NCI-H146 (cell line): Measurements from ENCODE around the gene ATL3.
"Not testable (repeated sequence)": the region's sequence is repeated elsewhere in the genome, so short reads cannot be mapped to it uniquely, and the experiment has no call there.

Experiments used
- DNase-seq: peaks from one replicate; lab custom pipeline; 2025; lab: John Stamatoyannopoulos, UW

ATL3 gene

DNA sequence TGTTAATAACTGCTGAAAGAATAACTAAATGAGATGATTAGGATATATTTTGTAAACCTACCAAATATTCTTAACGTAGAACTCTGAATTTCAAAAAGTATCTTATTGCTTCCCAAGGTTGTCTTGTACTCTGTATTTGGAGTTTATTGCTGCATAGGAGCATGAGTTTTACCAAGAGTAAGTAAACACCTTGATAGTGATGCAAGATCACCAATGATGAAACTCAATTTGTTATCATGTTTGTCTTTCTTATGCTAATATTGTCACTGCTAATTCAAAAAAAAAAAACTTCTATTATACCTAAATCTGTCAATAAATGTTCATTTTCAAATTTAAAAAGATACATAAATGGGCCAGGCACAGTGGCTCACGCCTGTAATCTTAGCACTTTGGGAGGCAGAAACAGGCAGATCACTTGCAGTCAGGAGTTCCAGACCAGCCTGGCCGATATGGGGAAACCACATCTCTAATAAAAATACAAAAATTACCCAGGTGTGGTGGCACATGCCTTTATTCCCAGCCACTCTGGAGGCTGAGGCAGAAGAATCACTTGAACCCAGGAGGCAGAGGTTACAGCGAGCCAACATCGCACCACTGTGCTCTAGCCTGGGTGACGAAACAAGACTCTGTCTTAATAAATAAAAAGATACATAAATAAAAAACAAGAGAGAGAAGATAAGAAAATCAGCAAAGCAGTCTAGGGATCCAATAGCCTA is 84.6 kb downstream of the ATL3 start:
- no peak for DNase-seq

DNA sequence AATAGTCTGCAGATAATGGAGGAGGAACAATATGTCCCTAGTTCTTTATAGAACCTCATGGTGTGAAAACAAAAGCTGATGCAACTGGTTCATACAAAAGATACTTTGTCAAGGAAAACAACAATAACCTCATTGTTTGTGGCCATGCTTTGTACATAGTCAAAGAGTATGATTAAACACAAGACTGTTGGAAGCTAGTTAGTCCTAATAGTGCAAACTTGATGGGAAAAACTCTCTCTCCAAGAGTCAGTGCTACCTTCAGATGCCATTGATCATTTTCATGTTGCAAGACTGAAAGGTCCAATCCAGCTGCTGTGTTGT is 87.9 kb downstream of the ATL3 start:
- DNase-seq, result no peak

DNA sequence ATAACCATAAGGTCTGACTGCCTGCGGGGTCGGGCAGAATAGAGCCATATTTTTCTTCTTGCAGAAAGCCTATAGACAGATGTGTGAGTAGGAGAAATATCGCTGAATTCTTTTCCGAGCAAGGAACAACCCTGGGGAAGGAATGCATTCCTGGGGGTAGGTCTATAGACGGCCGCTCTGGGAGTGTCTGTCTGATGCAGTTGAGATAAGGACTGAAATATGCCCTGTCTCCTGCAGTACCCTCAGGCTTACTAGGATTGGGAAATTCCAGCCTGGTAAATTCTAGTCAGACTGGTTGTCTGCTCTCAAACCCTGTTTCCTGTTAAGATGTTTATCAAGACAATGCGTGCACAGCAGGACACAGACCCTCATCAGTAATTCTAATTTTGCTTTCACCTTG is 90.0 kb downstream of the ATL3 start:
- not testable (repeated sequence) for DNase-seq

DNA sequence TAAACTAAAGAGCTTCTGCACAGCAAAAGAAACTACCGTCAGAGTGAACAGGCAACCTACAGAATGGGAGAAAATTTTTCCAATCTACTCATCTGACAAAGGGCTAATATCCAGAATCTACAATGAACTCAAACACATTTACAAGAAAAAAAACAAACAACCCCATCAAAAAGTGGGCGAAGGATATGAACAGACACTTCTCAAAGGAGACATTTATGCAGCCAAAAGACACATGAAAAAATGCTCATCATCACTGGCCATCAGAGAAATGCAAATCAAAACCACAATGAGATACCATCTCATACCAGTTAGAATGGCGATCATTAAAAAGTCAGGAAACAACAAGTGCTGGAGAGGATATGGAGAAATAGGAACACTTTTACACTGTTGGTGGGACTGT is 92.3 kb downstream of the ATL3 start:
- DNase-seq, result not testable (repeated sequence)

DNA sequence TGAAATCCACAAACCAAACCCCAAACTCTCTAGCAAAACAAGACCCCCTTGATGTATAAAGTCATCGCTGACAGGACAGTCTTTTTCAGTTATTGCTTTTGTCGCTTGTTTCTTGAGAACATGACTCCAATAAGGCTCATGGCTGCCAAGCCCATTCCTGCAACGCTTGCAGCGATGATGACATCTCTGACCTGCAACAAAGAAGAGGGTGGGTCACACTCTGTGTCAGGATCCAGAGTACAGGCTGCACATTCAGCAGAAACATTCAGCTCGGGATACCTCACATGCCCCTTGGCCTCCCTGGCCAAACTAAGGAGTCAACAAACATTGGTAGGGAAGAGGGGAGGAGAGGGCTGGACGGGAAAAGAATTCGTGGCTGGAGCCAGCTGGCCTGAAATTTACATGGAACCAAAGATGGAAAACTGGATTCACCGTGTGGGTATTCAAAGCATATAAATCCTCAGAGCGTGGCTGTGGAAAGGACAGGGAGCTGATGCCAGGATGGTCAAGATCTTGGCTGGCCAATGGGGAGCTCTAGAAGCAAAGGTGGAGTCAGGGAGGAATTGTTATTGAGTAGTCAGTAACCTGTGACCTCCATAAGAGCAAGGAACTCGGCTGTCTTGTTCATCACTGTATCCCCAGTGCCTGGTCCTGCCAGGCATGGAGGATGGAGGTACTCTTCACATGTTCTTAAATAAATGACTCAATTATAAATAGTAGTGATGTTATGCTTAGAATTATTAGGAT is 96.1 kb downstream of the ATL3 start:
- no peak for DNase-seq
